Panc1 (cell line): ENCODE data around the gene ST6GALNAC6. TPM values are rescaled to one million over a fixed set of nuclear protein-coding genes. Genes with fewer than 3 reads are reported as not detected.
"Not testable (repeated sequence)": the region's sequence is repeated elsewhere in the genome, so short reads cannot be mapped to it uniquely, and the experiment has no call there.

Experiments used
- ATAC-seq: fragments of 200-7000 bp; cut with Tn5 transposase; 2 replicates; pipeline ENCODE4 v1.9.1; 2020; ENCODE audit warnings: mild to moderate bottlenecking, moderate library complexity
- BruUV-seq: library from RNA; stranded (reverse); fragments of 400-500 nt; replicated peaks from 2 replicates; lab custom pipeline; 2021; lab: Mats Ljungman, UMichigan
- CTCF ChIA-PET: fragments of 300-600 bp; sonication (Branson Sonifier 250); formaldehyde crosslinking; loops from one replicate; lab custom pipeline; 2022; ENCODE audit warnings: antibody characterized with exemption; lab: Charles Lee
- POLR2A ChIA-PET: fragments of 300-600 bp; sonication (Branson Sonifier 250); formaldehyde crosslinking; loops from one replicate; lab custom pipeline; 2022; ENCODE audit warnings: antibody characterized with exemption; lab: Charles Lee
- DNase-seq: peaks from one replicate; pipeline ENCODE4 v3.0.0-alpha.2; 2010; ENCODE audit warnings: low read depth, low spot score
- H3K27ac ChIP-seq: 2 replicates; pipeline ENCODE4 v1.5.1; 2011; ENCODE audit warnings: mild to moderate bottlenecking, low read length, inconsistent platforms
- H3K27me3 ChIP-seq: fragments of 200-500 bp; sonication (Bioruptor generic); 2 replicates; pipeline ENCODE4 v1.6.0; 2014; ENCODE audit warnings: low read length, inconsistent platforms; ENCODE audit not compliant: control insufficient read depth, insufficient read depth
- H3K36me3 ChIP-seq: fragments of 200-500 bp; sonication (Bioruptor generic); 2 replicates; pipeline ENCODE4 v1.5.1; 2014; ENCODE audit warnings: inconsistent platforms, mild to moderate bottlenecking, low read length, moderate library complexity; ENCODE audit not compliant: control insufficient read depth, insufficient read depth
- H3K4me1 ChIP-seq: 2 replicates; pipeline ENCODE4 v1.5.1; 2011; ENCODE audit warnings: inconsistent platforms, mild to moderate bottlenecking, low read length, moderate library complexity; ENCODE audit not compliant: control insufficient read depth, insufficient read depth
- H3K4me3 ChIP-seq, 2 experiments: 2 replicates each; pipeline ENCODE4 v1.5.1; 2011 to 2012; ENCODE audit warnings: low read depth in 2 of 2, low read length in 2 of 2, mild to moderate bottlenecking in 2 of 2, inconsistent platforms in 1 of 2, moderate library complexity in 1 of 2
- H3K9me3 ChIP-seq: fragments of 200-500 bp; sonication (Bioruptor generic); 2 replicates; pipeline ENCODE4 v1.5.1; 2014; ENCODE audit warnings: low read depth, mild to moderate bottlenecking, inconsistent platforms, low read length, moderate library complexity; ENCODE audit not compliant: control insufficient read depth, insufficient read depth
- POLR2AphosphoS5 ChIP-seq: IDR thresholded peaks from 2 replicates; pipeline ENCODE4 v1.6.1; 2012; ENCODE audit warnings: mild to moderate bottlenecking, low read depth, low read length, moderate library complexity
- REST ChIP-seq, 2 experiments: IDR thresholded peaks; 2 replicates each; pipeline ENCODE4 v1.6.1; 2011 to 2012; ENCODE audit warnings: low read depth in 2 of 2, control low read depth in 1 of 2, low read length in 1 of 2, mild to moderate bottlenecking in 1 of 2, moderate library complexity in 1 of 2; ENCODE audit not compliant: insufficient read depth in 1 of 2
- SIN3A ChIP-seq: IDR thresholded peaks from 2 replicates; pipeline ENCODE4 v1.6.1; 2012; ENCODE audit warnings: low read depth, mild to moderate bottlenecking, low read length, moderate library complexity, borderline replicate concordance; ENCODE audit not compliant: insufficient read depth
- TCF7L2 ChIP-seq: IDR thresholded peaks from 2 replicates; pipeline ENCODE4 v1.6.1; 2011; ENCODE audit warnings: mild to moderate bottlenecking, low read depth, low read length, inconsistent platforms
- in situ Hi-C: cut with HindIII; loops from 2 replicates; pipeline ENCODE4 v1.10.0; 2016; ENCODE audit warnings: low sequenced_read_pairs, low pct_unique_long_range_greater_than_20kb
- intact Hi-C: fragments of 100-400 bp; cut with micrococcal nuclease; formaldehyde crosslinking; loops from one replicate; pipeline ENCODE4 v1.10.0; 2022; ENCODE audit not compliant: unreplicated experiment
- total RNA-seq: library from RNA; stranded (reverse); gene quantifications from one replicate; pipeline ENCODE4 v1.2.1, GENCODE V29; 2021; ENCODE audit not compliant: unreplicated experiment
- TF ChIP-seq, protein P1 (sequence below): fragments of 450-650 bp; IDR thresholded peaks from 2 replicates; pipeline ENCODE4 v1.5.1; 2017; ENCODE audit warnings: mild to moderate bottlenecking

Gene ST6GALNAC6
- total RNA-seq, 1 experiment from 2014 or later, result 50.2 TPM

- intact Hi-C loops, result no loop called here
- H3K4me3 ChIP-seq, result no peak overlapping the region
- H3K9me3 ChIP-seq, result no peaks in the 10 kb centered on the region
- no peaks in the 10 kb centered on the region for H3K27me3 ChIP-seq
- peaks cover 4% of the 10 kb centered on the region; the same call in 1 of the 2 replicates for H3K4me1 ChIP-seq
- CTCF ChIA-PET, result no interaction called here
- no peak overlapping the region for H3K27ac ChIP-seq
- no TSS peak for BruUV-seq
- in situ Hi-C loops, result no loop called here
- TF ChIP-seq POLR2AphosphoS5 (no peak), REST (IDR thresholded peaks at IDR 0.05; ENCODE audit: insufficient read depth in 1 of 2, low read depth in 2 of 2, low read length in 1 of 2) (no peak), SIN3A (no peak), TCF7L2 (no peak)
- TF ChIP-seq, protein P1, sequence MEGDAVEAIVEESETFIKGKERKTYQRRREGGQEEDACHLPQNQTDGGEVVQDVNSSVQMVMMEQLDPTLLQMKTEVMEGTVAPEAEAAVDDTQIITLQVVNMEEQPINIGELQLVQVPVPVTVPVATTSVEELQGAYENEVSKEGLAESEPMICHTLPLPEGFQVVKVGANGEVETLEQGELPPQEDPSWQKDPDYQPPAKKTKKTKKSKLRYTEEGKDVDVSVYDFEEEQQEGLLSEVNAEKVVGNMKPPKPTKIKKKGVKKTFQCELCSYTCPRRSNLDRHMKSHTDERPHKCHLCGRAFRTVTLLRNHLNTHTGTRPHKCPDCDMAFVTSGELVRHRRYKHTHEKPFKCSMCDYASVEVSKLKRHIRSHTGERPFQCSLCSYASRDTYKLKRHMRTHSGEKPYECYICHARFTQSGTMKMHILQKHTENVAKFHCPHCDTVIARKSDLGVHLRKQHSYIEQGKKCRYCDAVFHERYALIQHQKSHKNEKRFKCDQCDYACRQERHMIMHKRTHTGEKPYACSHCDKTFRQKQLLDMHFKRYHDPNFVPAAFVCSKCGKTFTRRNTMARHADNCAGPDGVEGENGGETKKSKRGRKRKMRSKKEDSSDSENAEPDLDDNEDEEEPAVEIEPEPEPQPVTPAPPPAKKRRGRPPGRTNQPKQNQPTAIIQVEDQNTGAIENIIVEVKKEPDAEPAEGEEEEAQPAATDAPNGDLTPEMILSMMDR, result no peak
- POLR2A ChIA-PET, result no interaction called here
- no peaks in the 10 kb centered on the region for H3K36me3 ChIP-seq
- no peak for ATAC-seq
- DNase-seq, result no peak
Observed at GRCh38 chr9:127837346-127837745, 62.1 kb downstream of the ST6GALNAC6 start.

GRCh38 chr9:127836561-127836960 is 62.8 kb downstream of the ST6GALNAC6 start:
- BruUV-seq, H3K27me3 ChIP-seq, intact Hi-C loops, H3K27ac ChIP-seq, H3K9me3 ChIP-seq, CTCF ChIA-PET, H3K4me3 ChIP-seq, POLR2A ChIA-PET, DNase-seq, H3K4me1 ChIP-seq, ATAC-seq, in situ Hi-C loops, H3K36me3 ChIP-seq: not testable (repeated sequence)

DNA sequence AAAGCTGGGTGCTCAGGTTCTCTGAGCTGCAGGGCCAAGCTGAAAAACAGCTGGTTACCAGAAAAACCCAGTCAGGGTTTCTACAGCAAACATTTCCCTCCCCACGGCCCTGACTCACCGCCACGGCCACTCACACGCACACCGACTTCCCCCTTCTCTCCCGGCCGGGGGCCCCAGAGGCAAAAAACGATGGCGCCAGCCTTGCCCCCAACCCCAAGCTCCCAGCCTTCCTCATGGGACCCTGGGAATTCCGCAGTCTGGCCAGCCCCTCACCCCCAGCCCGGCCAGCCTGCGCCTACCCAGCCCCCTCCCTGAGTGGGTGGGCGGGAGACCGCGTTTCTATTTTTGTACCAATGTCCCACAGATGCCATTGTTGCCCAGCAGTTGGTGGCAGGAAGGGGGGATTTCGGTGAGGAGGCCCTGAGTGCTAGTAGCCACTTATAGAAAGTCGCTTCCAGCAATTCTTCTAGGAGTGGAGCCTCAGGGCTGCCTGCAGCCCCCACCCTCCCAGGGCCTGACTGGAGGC is 63.3 kb downstream of the ST6GALNAC6 start:
- Histone ChIP-seq H3K27ac (no peak overlapping the region), H3K4me1 (peaks cover 4% of the 10 kb centered on the region; the same call in 1 of the 2 replicates), H3K27me3 (no peaks in the 10 kb centered on the region), H3K9me3 (no peaks in the 10 kb centered on the region), H3K4me3 (no peak overlapping the region), H3K36me3 (no peaks in the 10 kb centered on the region)
- no peak for ATAC-seq
- in situ Hi-C loops (no loop called here), intact Hi-C loops (no loop called here)
- ChIA-PET CTCF (no interaction called here), POLR2A (no interaction called here)
- TF ChIP-seq, protein P1, result no peak
- no peak for TF ChIP-seq SIN3A
- no peak for TF ChIP-seq POLR2AphosphoS5
- TF ChIP-seq REST (IDR thresholded peaks at IDR 0.05; ENCODE audit: insufficient read depth in 1 of 2, low read depth in 2 of 2, low read length in 1 of 2), result no peak
- TF ChIP-seq TCF7L2, result no peak
- no TSS peak for BruUV-seq
- no peak for DNase-seq
